HepG2 (cell line): ENCODE measurements around the gene IGSF21. TPM values are rescaled to one million over a fixed set of nuclear protein-coding genes. Genes with fewer than 3 reads are reported as not detected.

Experiments used
- ATAC-seq: fragments of 200-7000 bp; cut with Tn5 transposase; 3 replicates; pipeline ENCODE4 v1.9.1; 2020; ENCODE audit warnings: mild to moderate bottlenecking, moderate library complexity
- BruUV-seq: library from RNA; stranded (reverse); fragments of 400-500 nt; replicated peaks from 2 replicates; lab custom pipeline; 2021; lab: Mats Ljungman, UMichigan
- CTCF ChIA-PET: fragments of 300-600 bp; formaldehyde crosslinking; extraction: SDS; loops from one replicate; lab custom pipeline; 2021; ENCODE audit warnings: low total read pairs, inconsistent platforms, low intra/inter-chr PET ratio; lab: Yijun Ruan, JAX
- POLR2A ChIA-PET: fragments of 350-600 bp; sonication (Branson Sonifier 250); formaldehyde crosslinking; loops from one replicate; lab custom pipeline; 2020; ENCODE audit warnings: antibody characterized with exemption, inconsistent platforms; lab: Yijun Ruan, JAX
- DNase-seq: peaks from one replicate; pipeline ENCODE4 v3.0.0-alpha.2; 2015; ENCODE audit warnings: low spot score
- FAIRE-seq: peaks from 3 replicates; lab custom pipeline; 2011; peaks lifted over from hg19 to GRCh38; lab: Jason Lieb, UNC
- H2AFZ ChIP-seq: one replicate; pipeline ENCODE4 v1.6.1; 2011; ENCODE audit warnings: low read length, inconsistent platforms
- H3K27ac ChIP-seq: fragments of 300-600 bp; 3 replicates; pipeline ENCODE4 v1.8.0; 2011; ENCODE audit warnings: mixed run types, mild to moderate bottlenecking, mixed read lengths, low read length, inconsistent platforms; ENCODE audit not compliant: insufficient read depth; ENCODE audit errors: extremely low read length
- H3K27me3 ChIP-seq, 2 experiments: fragments of 200-600 bp in 1 of 2; 2 replicates in 1 of 2; 3 replicates in 1 of 2; pipeline versions ENCODE4 v1.6.0 to v1.8.0; 2011; ENCODE audit warnings: low read length in 2 of 2, mild to moderate bottlenecking in 2 of 2, moderate library complexity in 2 of 2, inconsistent platforms in 1 of 2; ENCODE audit not compliant: insufficient read depth in 2 of 2, control insufficient read depth in 1 of 2
- H3K36me3 ChIP-seq, 2 experiments: fragments of 200-600 bp in 1 of 2; replicated peaks in 1 of 2; 2 replicates in 1 of 2; 3 replicates in 1 of 2; pipeline versions ENCODE4 v1.5.1 to v1.8.0; 2011; ENCODE audit warnings: low read length in 2 of 2, inconsistent platforms in 1 of 2; ENCODE audit not compliant: insufficient read depth in 2 of 2, control insufficient read depth in 1 of 2
- H3K4me1 ChIP-seq: 2 replicates; pipeline ENCODE4 v1.5.1; 2012; ENCODE audit warnings: low read length, inconsistent platforms; ENCODE audit not compliant: insufficient read depth
- H3K4me2 ChIP-seq: 2 replicates; pipeline ENCODE4 v1.6.0; 2011; ENCODE audit warnings: low read depth, low read length, inconsistent platforms
- H3K4me3 ChIP-seq, 3 experiments: fragments of 200-600 bp in 1 of 3; sonication (generic), shearing (Covaris generic) in 1 of 3; replicated peaks in 1 of 3; 2 replicates each; pipeline ENCODE4 v1.5.1; 2011 to 2016; ENCODE audit warnings: low read length in 3 of 3, inconsistent platforms in 2 of 3, low read depth in 2 of 3, mild to moderate bottlenecking in 2 of 3, control low read depth in 1 of 3, mixed read lengths in 1 of 3; ENCODE audit not compliant: insufficient read depth in 1 of 3
- H3K79me2 ChIP-seq: one replicate; pipeline ENCODE4 v1.6.1; 2011; ENCODE audit warnings: low read length, inconsistent platforms; ENCODE audit not compliant: insufficient read depth
- H3K9ac ChIP-seq: 2 replicates; pipeline ENCODE4 v1.6.0; 2011; ENCODE audit warnings: mild to moderate bottlenecking, low read depth, low read length, inconsistent platforms; ENCODE audit not compliant: insufficient read depth
- H3K9me3 ChIP-seq: 2 replicates; pipeline ENCODE4 v1.5.1; 2012; ENCODE audit warnings: mild to moderate bottlenecking, low read length
- H4K20me1 ChIP-seq: 2 replicates; pipeline ENCODE4 v1.6.0; 2011; ENCODE audit warnings: inconsistent platforms, mild to moderate bottlenecking, low read length, moderate library complexity; ENCODE audit not compliant: insufficient read depth
- KLF16 ChIP-seq, 2 experiments: sonication (generic) in 1 of 2; formaldehyde crosslinking in 1 of 2; IDR thresholded peaks; 2 replicates each; pipeline versions ENCODE4 v1.6.1 to v1.8.0; 2016 to 2023; ENCODE audit warnings: missing genetic modification reagents in 2 of 2, missing compliant biosample characterization in 1 of 2
- NR3C1 ChIP-seq: sonication (generic); formaldehyde crosslinking; IDR thresholded peaks from 2 replicates; pipeline ENCODE4 v1.4.0; 2020; ENCODE audit warnings: missing genetic modification reagents
- SKI ChIP-seq: fragments of 450-650 bp; IDR thresholded peaks from one replicate; pipeline ENCODE4 v1.6.1; 2018; ENCODE audit warnings: mild to moderate bottlenecking; ENCODE audit not compliant: partially characterized antibody
- SKIL ChIP-seq: sonication (generic); formaldehyde crosslinking; IDR thresholded peaks from 2 replicates; pipeline ENCODE4 v1.8.0; 2022; ENCODE audit warnings: missing genetic modification reagents, mild to moderate bottlenecking, moderate library complexity, borderline replicate concordance
- SP4 ChIP-seq: sonication (generic); formaldehyde crosslinking; IDR thresholded peaks from 2 replicates; pipeline ENCODE4 v1.8.1; 2023; ENCODE audit warnings: mild to moderate bottlenecking, missing genetic modification reagents
- TFDP1 ChIP-seq: IDR thresholded peaks from 2 replicates; pipeline ENCODE4 v1.6.1; 2016; ENCODE audit warnings: missing compliant biosample characterization, missing genetic modification reagents, borderline replicate concordance
- TFE3 ChIP-seq: IDR thresholded peaks from 2 replicates; pipeline ENCODE4 v1.6.1; 2016
- ZBTB1 ChIP-seq: sonication (generic); formaldehyde crosslinking; IDR thresholded peaks from 2 replicates; pipeline ENCODE4 v1.4.0; 2020; ENCODE audit warnings: missing genetic modification reagents, borderline replicate concordance
- ZIK1 ChIP-seq: sonication (generic); formaldehyde crosslinking; IDR thresholded peaks from 2 replicates; pipeline ENCODE4 v1.5.0; 2020; ENCODE audit warnings: mild to moderate bottlenecking, low read depth, missing genetic modification reagents, borderline replicate concordance
- ZNF567 ChIP-seq: sonication (generic); formaldehyde crosslinking; IDR thresholded peaks from 2 replicates; pipeline ENCODE4 v1.8.1; 2023; ENCODE audit warnings: mild to moderate bottlenecking, missing genetic modification reagents, borderline replicate concordance
- ZNF598 ChIP-seq: sonication (generic); formaldehyde crosslinking; IDR thresholded peaks from 2 replicates; pipeline ENCODE4 v1.5.1; 2020; ENCODE audit warnings: mild to moderate bottlenecking, missing genetic modification reagents, borderline replicate concordance
- ZNF614 ChIP-seq: IDR thresholded peaks from 2 replicates; pipeline ENCODE4 v1.6.1; 2018; ENCODE audit warnings: missing biosample characterization, missing genetic modification reagents, inconsistent platforms, borderline replicate concordance
- ZNF768 ChIP-seq: sonication (generic); formaldehyde crosslinking; IDR thresholded peaks from 2 replicates; pipeline ENCODE4 v1.4.0; 2020; ENCODE audit warnings: missing genetic modification reagents
- WGBS: methylation state at CpG from one replicate; pipeline ENCODE4 v1.1.6; 2017; ENCODE audit warnings: low lambda C conversion rate; 5-methylcytosine and 5-hydroxymethylcytosine counted together
- in situ Hi-C: cut with HindIII; loops from 2 replicates; pipeline ENCODE4 v1.10.0; 2017; ENCODE audit warnings: low pct_unique_long_range_greater_than_20kb; ENCODE audit not compliant: extremely low pct_ligation_motif_present
- intact Hi-C: fragments of 100-400 bp; cut with micrococcal nuclease; formaldehyde crosslinking; loops from one replicate; pipeline ENCODE4 v1.10.0; 2022; ENCODE audit not compliant: unreplicated experiment
- polyA plus RNA-seq, 8 experiments: library from polyadenylated mRNA; depleted of rRNA in 3 of 8; stranded (reverse) in 7 of 8; unstranded in 1 of 8; fragments of >200 nt; fragmentation: Illumina TruSeq in 4 of 8; extraction: Trizol in 4 of 8; gene quantifications; 2 replicates each; pipeline versions ENCODE4 v1.2.1 to v1.2.3, GENCODE V29; 2011 to 2016; ENCODE audit warnings: low read depth in 4 of 8, missing spikeins in 1 of 8, mixed read lengths in 1 of 8; ENCODE audit not compliant: insufficient read depth in 1 of 8
- total RNA-seq, 5 experiments: library from RNA; depleted of rRNA; stranded (reverse); fragments of >200 nt; fragmentation: Illumina TruSeq; extraction: Trizol; gene quantifications; 2 replicates each; pipeline ENCODE4 v1.2.3, GENCODE V29; 2016; ENCODE audit warnings: low read depth in 1 of 5

Gene IGSF21
- total and polyA plus RNA-seq, 2 of the 13 experiments (the other 11 are each of a cell fraction or from before 2014, with no cell fraction given), result not detected

- ChIA-PET CTCF (no interaction called here), POLR2A (no interaction called here)
- ATAC-seq, result no peak
- H3K79me2 ChIP-seq, result no peaks in the 10 kb centered on the region
- TF ChIP-seq NR3C1 (CRISPR knock-in tag) (no peak), ZBTB1 (no peak), ZNF614 (CRISPR knock-in tag) (no peak)
- WGBS, result 5% methylated on average over 3 of the region's 5 CpGs
- no peak overlapping the region for H2AFZ ChIP-seq
- in situ Hi-C loops (no loop called here), intact Hi-C loops (no loop called here)
- BruUV-seq, result no TSS peak
- no peaks in the 10 kb centered on the region for H3K36me3 ChIP-seq
- FAIRE-seq, result no peak
- H3K9me3 ChIP-seq, result no peaks in the 10 kb centered on the region
- no peak overlapping the region for H3K9ac ChIP-seq
- H3K4me2 ChIP-seq, result no peak overlapping the region
- H3K4me3 ChIP-seq, result no peak overlapping the region
- peaks cover 0 to 19% of the 10 kb centered on the region in 2 experiments; a peak in 2 of 5 replicates for H3K27me3 ChIP-seq
- no peaks in the 10 kb centered on the region for H4K20me1 ChIP-seq
- no peak overlapping the region for H3K27ac ChIP-seq
- no peak for DNase-seq
- H3K4me1 ChIP-seq, result no peaks in the 10 kb centered on the region
Measured at GRCh38 chr1:18384059-18384458, 276.5 kb downstream of the IGSF21 start.

- no peak overlapping the region for H3K4me2 ChIP-seq
- ChIA-PET CTCF (no interaction called here), POLR2A (no interaction called here)
- no TSS peak for BruUV-seq
- H4K20me1 ChIP-seq, result no peaks in the 10 kb centered on the region
- H3K4me3 ChIP-seq, result no peak overlapping the region
- no peak overlapping the region for H2AFZ ChIP-seq
- no peak overlapping the region for H3K27ac ChIP-seq
- H3K9me3 ChIP-seq, result no peaks in the 10 kb centered on the region
- H3K79me2 ChIP-seq, result no peaks in the 10 kb centered on the region
- H3K4me1 ChIP-seq, result no peaks in the 10 kb centered on the region
- no peak for DNase-seq
- H3K27me3 ChIP-seq, result peaks cover 0 to 19% of the 10 kb centered on the region in 2 experiments; a peak in 2 of 5 replicates
- in situ Hi-C loops, result no loop called here
- intact Hi-C loops, result no loop called here
- TF ChIP-seq SKIL (no peak), ZNF598 (CRISPR knock-in tag) (no peak), TFE3 (CRISPR knock-in tag) (no peak), KLF16 (CRISPR knock-in tag; IDR thresholded peaks at IDR 0.05) (no peak), TFDP1 (CRISPR knock-in tag) (no peak), SKI (no peak), SP4 (CRISPR knock-in tag) (no peak), ZNF567 (CRISPR knock-in tag) (no peak), ZNF768 (no peak), ZIK1 (CRISPR knock-in tag) (no peak)
- no peak overlapping the region for H3K9ac ChIP-seq
- 3% methylated on average over 2 of the region's 2 CpGs for WGBS
- H3K36me3 ChIP-seq, result no peaks in the 10 kb centered on the region
- FAIRE-seq, result no peak
- no peak for ATAC-seq
Measured at GRCh38 chr1:18384471-18384870, 276.9 kb downstream of the IGSF21 start.
